Measurements from ENCODE around the gene ATOH8. TPM values are rescaled to one million over a fixed set of nuclear protein-coding genes. Genes with fewer than 3 reads are reported as not detected.

ATOH8 gene
- total RNA-seq, 5 donors from 2014 or later (not counting 1 experiment from before 2014, with no cell fraction given), result 0.20 TPM; not detected in 4

- Histone ChIP-seq H3K27ac (ENCODE audit: low read length) (no peak overlapping the region), H3K36me3 (ENCODE audit: control insufficient read depth in 2 of 2, extremely low read depth in 1 of 2, insufficient read depth in 1 of 2, low read length in 1 of 2) (no peaks in the 10 kb centered on the region), H3K4me3 (ENCODE audit: control insufficient read depth in 1 of 2, extremely low read depth in 1 of 2, low read length in 1 of 2) (no peak overlapping the region), H3K27me3 (replicated peaks in 1 of 2; ENCODE audit: control insufficient read depth in 2 of 2, extremely low read depth in 1 of 2, insufficient read depth in 2 of 2, low read length in 1 of 2) (peaks cover 0 to 84% of the 10 kb centered on the region in 2 experiments), H3K9me3 (no peaks in the 10 kb centered on the region), H3K4me1 (ENCODE audit: control insufficient read depth in 1 of 2, extremely low read depth in 1 of 2, insufficient read depth in 2 of 2, low read length in 2 of 2) (no peaks in the 10 kb centered on the region)
- 70% methylated on average over 6 of the region's 9 CpGs for WGBS (ENCODE audit: insufficient coverage)
- Mint-ChIP-seq H3K4me3 (no peak overlapping the region), H3K9me3 (no peaks in the 10 kb centered on the region), H3K36me3 (no peaks in the 10 kb centered on the region), H3K4me1 (peaks cover 0 to 5% (median 0%) of the 10 kb centered on the region in 3 donors), H3K27ac (no peak overlapping the region), H3K27me3 (peaks cover 21 to 37% of the 10 kb centered on the region in 2 donors)
- DNase-seq (no peak), ATAC-seq (replicated peaks in 1 of 4) (no peak)
- POLR2A ChIA-PET, result interaction anchor here in 1 of 2 donors (0.6 kb wide), 1 partner anchor 131 kb away, joined by 4 read pairs; no protein-coding TSS in a partner anchor
- CTCF ChIA-PET, result no interaction called here
Observed at GRCh38 chr2:85774126-85774978, 20.6 kb downstream of the ATOH8 start.

DNA sequence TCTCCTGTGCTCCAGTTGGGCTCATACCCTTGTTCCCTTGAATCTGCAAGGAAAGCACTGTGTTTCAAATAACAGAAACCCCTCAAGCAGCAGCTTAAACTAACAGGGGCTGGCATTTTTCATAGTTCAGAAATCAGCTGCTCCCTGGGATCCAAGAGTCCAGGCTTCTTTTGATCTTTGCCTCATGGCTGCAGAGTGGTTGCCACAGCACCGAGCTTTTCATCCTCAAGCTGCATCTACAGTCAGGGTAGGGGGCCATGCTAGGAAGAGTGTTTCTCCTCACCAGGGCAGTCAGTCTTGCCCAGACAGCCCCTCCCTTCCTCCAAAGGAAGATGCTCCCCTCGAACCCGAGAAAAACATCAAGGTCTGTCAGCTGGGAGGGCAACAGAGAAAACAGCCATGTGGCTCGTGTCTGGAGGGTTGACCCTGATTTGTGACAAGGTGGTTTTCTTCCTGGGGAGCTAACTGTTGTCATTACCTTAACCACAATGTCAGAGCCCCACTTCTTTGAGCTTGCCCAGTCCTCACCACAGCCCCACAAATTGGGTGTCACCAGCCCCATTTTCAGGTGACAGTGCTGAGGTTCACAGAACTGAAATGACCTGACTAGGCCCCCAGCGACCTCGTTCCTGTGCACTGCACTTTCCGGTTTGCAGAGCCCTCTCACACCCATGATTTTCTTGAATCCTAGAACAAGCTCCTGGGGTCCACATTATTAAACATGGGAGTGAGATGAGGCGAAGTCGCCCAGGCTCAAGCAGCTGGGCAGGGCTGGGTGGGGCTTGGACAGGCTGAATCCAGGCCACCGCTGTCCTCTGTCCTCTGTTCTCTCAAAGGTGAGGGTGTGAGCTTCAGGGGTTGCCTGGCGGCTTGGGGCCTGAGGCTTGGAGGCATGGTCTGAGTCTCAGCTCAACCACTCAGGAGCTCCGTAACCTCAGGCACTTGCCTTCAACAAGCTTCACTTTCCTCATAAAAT, 21.9 kb downstream of the ATOH8 start:
- H3K4me1 ChIP-seq (ENCODE audit: control insufficient read depth in 1 of 2, extremely low read depth in 1 of 2, insufficient read depth in 2 of 2, low read length in 2 of 2), result no peaks in the 10 kb centered on the region
- DNase-seq (no peak), ATAC-seq (replicated peaks in 1 of 4) (no peak)
- no peak overlapping the region for H3K27ac ChIP-seq (ENCODE audit: low read length)
- no peaks in the 10 kb centered on the region for H3K9me3 ChIP-seq
- H3K36me3 Mint-ChIP-seq, result no peaks in the 10 kb centered on the region
- H3K4me3 Mint-ChIP-seq, result no peak overlapping the region
- no peaks in the 10 kb centered on the region for H3K36me3 ChIP-seq (ENCODE audit: control insufficient read depth in 2 of 2, extremely low read depth in 1 of 2, insufficient read depth in 1 of 2, low read length in 1 of 2)
- CTCF ChIA-PET, result interaction anchor here in 1 of 2 donors (0.5 to 0.7 kb wide), 2 partner anchors 25 to 41 kb away, joined by 3 read pairs; no protein-coding TSS in a partner anchor
- POLR2A ChIA-PET, result no interaction called here
- H3K4me1 Mint-ChIP-seq, result peaks cover 0 to 5% (median 0%) of the 10 kb centered on the region in 3 donors
- peaks cover 0 to 72% of the 10 kb centered on the region in 2 experiments for H3K27me3 ChIP-seq (replicated peaks in 1 of 2; ENCODE audit: control insufficient read depth in 2 of 2, extremely low read depth in 1 of 2, insufficient read depth in 2 of 2, low read length in 1 of 2)
- WGBS (ENCODE audit: insufficient coverage), result 83% methylated on average over 3 of the region's 12 CpGs
- peaks cover 19 to 34% of the 10 kb centered on the region in 2 donors for H3K27me3 Mint-ChIP-seq
- H3K9me3 Mint-ChIP-seq, result no peaks in the 10 kb centered on the region
- H3K27ac Mint-ChIP-seq, result no peak overlapping the region
- H3K4me3 ChIP-seq (ENCODE audit: control insufficient read depth in 1 of 2, extremely low read depth in 1 of 2, low read length in 1 of 2), result no peak overlapping the region

- Mint-ChIP-seq H3K27ac (no peak overlapping the region), H3K27me3 (peaks cover 14 to 24% of the 10 kb centered on the region in 2 donors), H3K36me3 (no peaks in the 10 kb centered on the region), H3K4me3 (no peak overlapping the region), H3K9me3 (no peaks in the 10 kb centered on the region), H3K4me1 (peaks cover 0 to 5% (median 0%) of the 10 kb centered on the region in 3 donors)
- Histone ChIP-seq H3K36me3 (ENCODE audit: control insufficient read depth in 2 of 2, extremely low read depth in 1 of 2, insufficient read depth in 1 of 2, low read length in 1 of 2) (no peaks in the 10 kb centered on the region), H3K4me1 (ENCODE audit: control insufficient read depth in 1 of 2, extremely low read depth in 1 of 2, insufficient read depth in 2 of 2, low read length in 2 of 2) (no peaks in the 10 kb centered on the region), H3K27ac (ENCODE audit: low read length) (no peak overlapping the region), H3K4me3 (ENCODE audit: control insufficient read depth in 1 of 2, extremely low read depth in 1 of 2, low read length in 1 of 2) (no peak overlapping the region), H3K27me3 (replicated peaks in 1 of 2; ENCODE audit: control insufficient read depth in 2 of 2, extremely low read depth in 1 of 2, insufficient read depth in 2 of 2, low read length in 1 of 2) (peaks cover 0 to 62% of the 10 kb centered on the region in 2 experiments), H3K9me3 (no peaks in the 10 kb centered on the region)
- ATAC-seq (replicated peaks in 1 of 4), result no peak
- ChIA-PET CTCF (no interaction called here), POLR2A (no interaction called here)
- DNase-seq, result no peak
- WGBS (ENCODE audit: insufficient coverage), result 71% methylated on average over 2 of the region's 9 CpGs
Observed at GRCh38 chr2:85776672-85777071, 22.9 kb downstream of the ATOH8 start.

DNA sequence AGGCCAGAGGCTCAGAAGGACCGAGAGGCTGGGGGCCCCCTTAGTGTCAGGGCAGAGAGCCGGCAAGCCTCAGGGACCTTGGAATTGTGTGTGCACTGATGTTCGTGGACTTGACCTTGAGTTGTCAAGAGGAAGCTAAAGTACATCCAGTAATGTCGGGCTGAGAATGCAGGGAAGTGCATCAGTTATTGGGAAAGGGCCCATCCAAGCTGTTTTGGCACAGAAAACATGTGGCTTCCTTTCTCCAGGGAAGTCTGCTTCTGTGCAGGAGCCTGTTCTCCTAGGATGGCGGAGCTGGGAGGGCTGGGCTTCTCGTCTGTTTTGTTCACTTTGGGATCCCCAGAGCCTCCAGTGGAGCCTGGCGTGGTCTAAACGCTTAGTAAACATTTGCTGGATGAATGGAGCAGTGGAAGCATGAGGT, 23.7 kb downstream of the ATOH8 start:
- H3K27ac ChIP-seq (ENCODE audit: low read length), result no peak overlapping the region
- H3K4me1 ChIP-seq (ENCODE audit: control insufficient read depth in 1 of 2, extremely low read depth in 1 of 2, insufficient read depth in 2 of 2, low read length in 2 of 2), result no peaks in the 10 kb centered on the region
- Mint-ChIP-seq H3K36me3 (no peaks in the 10 kb centered on the region), H3K9me3 (no peaks in the 10 kb centered on the region), H3K4me1 (peaks cover 0 to 5% (median 0%) of the 10 kb centered on the region in 3 donors), H3K27ac (no peak overlapping the region), H3K4me3 (no peak overlapping the region), H3K27me3 (peaks cover 12 to 21% of the 10 kb centered on the region in 2 donors)
- ATAC-seq (replicated peaks in 1 of 4) (no peak), DNase-seq (no peak)
- ChIA-PET CTCF (interaction anchor here in 1 of 2 donors (0.9 kb wide), 1 partner anchor 485 kb away, joined by 3 read pairs; no protein-coding TSS in a partner anchor), POLR2A (no interaction called here)
- H3K4me3 ChIP-seq (ENCODE audit: control insufficient read depth in 1 of 2, extremely low read depth in 1 of 2, low read length in 1 of 2), result no peak overlapping the region
- no peaks in the 10 kb centered on the region for H3K9me3 ChIP-seq
- no peaks in the 10 kb centered on the region for H3K36me3 ChIP-seq (ENCODE audit: control insufficient read depth in 2 of 2, extremely low read depth in 1 of 2, insufficient read depth in 1 of 2, low read length in 1 of 2)
- WGBS (ENCODE audit: insufficient coverage), result 75% methylated on average over 8 of the region's 8 CpGs
- H3K27me3 ChIP-seq (replicated peaks in 1 of 2; ENCODE audit: control insufficient read depth in 2 of 2, extremely low read depth in 1 of 2, insufficient read depth in 2 of 2, low read length in 1 of 2), result peaks cover 0 to 54% of the 10 kb centered on the region in 2 experiments

DNA sequence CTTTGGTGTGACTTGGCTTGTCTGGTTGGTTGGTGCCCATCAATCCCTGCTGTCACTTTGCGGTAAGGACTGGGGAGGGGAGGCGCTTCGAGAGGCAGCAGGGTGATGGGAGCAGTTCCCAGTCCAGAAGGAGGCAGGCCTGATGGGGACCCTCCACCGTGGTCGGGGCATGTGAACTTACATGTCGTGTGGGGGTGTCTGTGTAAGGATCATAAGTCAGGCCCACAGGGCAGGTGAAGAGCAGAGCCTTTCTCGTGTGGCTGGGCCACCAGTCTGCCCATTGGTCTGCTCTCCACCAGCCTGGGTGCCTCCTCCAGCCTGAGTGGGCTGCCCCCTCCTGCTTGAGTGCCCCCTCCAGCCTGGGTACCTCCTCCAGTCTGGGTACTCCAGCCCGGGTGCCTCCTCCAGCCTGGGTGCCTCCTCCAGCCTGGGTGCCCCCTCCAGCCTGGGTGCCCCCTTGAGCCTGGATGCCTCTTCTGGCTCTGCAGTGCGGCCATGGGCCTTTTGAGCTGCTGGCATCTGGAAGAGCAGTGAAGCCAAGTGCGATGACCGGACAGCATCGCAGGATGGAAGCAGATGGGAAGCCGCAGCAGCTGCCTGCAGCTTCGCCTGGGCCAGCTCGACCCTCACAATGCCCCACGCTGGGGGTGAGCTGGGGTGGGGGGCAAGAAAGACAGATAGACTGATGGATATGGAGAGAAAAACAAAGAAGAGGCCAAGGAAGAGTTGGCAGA, 25.0 kb downstream of the ATOH8 start:
- Histone ChIP-seq H3K36me3 (ENCODE audit: control insufficient read depth in 2 of 2, extremely low read depth in 1 of 2, insufficient read depth in 1 of 2, low read length in 1 of 2) (no peaks in the 10 kb centered on the region), H3K27ac (ENCODE audit: low read length) (no peak overlapping the region), H3K4me1 (ENCODE audit: control insufficient read depth in 1 of 2, extremely low read depth in 1 of 2, insufficient read depth in 2 of 2, low read length in 2 of 2) (no peaks in the 10 kb centered on the region), H3K9me3 (no peaks in the 10 kb centered on the region), H3K4me3 (ENCODE audit: control insufficient read depth in 1 of 2, extremely low read depth in 1 of 2, low read length in 1 of 2) (no peak overlapping the region), H3K27me3 (replicated peaks in 1 of 2; ENCODE audit: control insufficient read depth in 2 of 2, extremely low read depth in 1 of 2, insufficient read depth in 2 of 2, low read length in 1 of 2) (peaks cover 0 to 41% of the 10 kb centered on the region in 2 experiments)
- WGBS (ENCODE audit: insufficient coverage), result 89% methylated on average over 16 of the region's 16 CpGs
- Mint-ChIP-seq H3K27me3 (peaks cover under 1 to 9% of the 10 kb centered on the region in 2 donors), H3K27ac (no peak overlapping the region), H3K4me1 (no peaks in the 10 kb centered on the region), H3K36me3 (no peaks in the 10 kb centered on the region), H3K9me3 (no peaks in the 10 kb centered on the region), H3K4me3 (no peak overlapping the region)
- POLR2A ChIA-PET, result no interaction called here
- ATAC-seq (replicated peaks in 1 of 4) (no peak), DNase-seq (no peak)
- CTCF ChIA-PET, result no interaction called here
